Keratinocyte (primary cell): ENCODE data around the gene PCSK6. TPM values are rescaled to one million over a fixed set of nuclear protein-coding genes. Genes with fewer than 3 reads are reported as not detected.

Experiments used
- DNase-seq: peaks from one replicate; pipeline ENCODE4 v3.0.0-alpha.2; 2011; ENCODE audit warnings: low read depth, missing footprints, low spot score
- FAIRE-seq: peaks from 2 replicates; lab custom pipeline; 2011; peaks lifted over from hg19 to GRCh38; lab: Jason Lieb, UNC
- H2AFZ ChIP-seq: 2 replicates; pipeline ENCODE4 v1.6.0; 2012; ENCODE audit warnings: low read length, control low read depth, inconsistent platforms; ENCODE audit not compliant: control insufficient read depth
- H3K27ac ChIP-seq: 2 replicates; pipeline ENCODE4 v1.5.1; 2011; ENCODE audit warnings: low read length; ENCODE audit not compliant: control insufficient read depth, insufficient read depth
- H3K27me3 ChIP-seq: 3 replicates; pipeline ENCODE4 v1.6.0; 2011; ENCODE audit warnings: low read length; ENCODE audit not compliant: control insufficient read depth, insufficient read depth; ENCODE audit errors: extremely low read depth
- H3K36me3 ChIP-seq, 2 experiments: 2 replicates in 1 of 2; 3 replicates in 1 of 2; pipeline ENCODE4 v1.5.1; 2011; ENCODE audit warnings: low read length in 2 of 2, mild to moderate bottlenecking in 1 of 2; ENCODE audit not compliant: control insufficient read depth in 2 of 2, insufficient read depth in 2 of 2; ENCODE audit errors: extremely low read depth in 1 of 2
- H3K4me1 ChIP-seq: 3 replicates; pipeline ENCODE4 v1.5.1; 2011; ENCODE audit warnings: low read length; ENCODE audit not compliant: control insufficient read depth, insufficient read depth; ENCODE audit errors: extremely low read depth
- H3K4me2 ChIP-seq: 3 replicates; pipeline ENCODE4 v1.6.0; 2011; ENCODE audit warnings: low read depth, low read length; ENCODE audit not compliant: control insufficient read depth, insufficient read depth; ENCODE audit errors: extremely low read depth
- H3K4me3 ChIP-seq, 3 experiments: fragments of 200-600 bp in 1 of 3; sonication (generic) in 1 of 3; 2 replicates in 2 of 3; 3 replicates in 1 of 3; pipeline ENCODE4 v1.5.1; 2011 to 2016; ENCODE audit warnings: low read length in 3 of 3, mild to moderate bottlenecking in 3 of 3, control low read depth in 2 of 3, inconsistent platforms in 1 of 3, low read depth in 1 of 3, mixed read lengths in 1 of 3, mixed run types in 1 of 3, moderate library complexity in 1 of 3; ENCODE audit not compliant: control insufficient read depth in 2 of 3, insufficient read depth in 2 of 3; ENCODE audit errors: extremely low read depth in 1 of 3
- H3K79me2 ChIP-seq: 2 replicates; pipeline ENCODE4 v1.6.0; 2012; ENCODE audit warnings: low read length; ENCODE audit not compliant: control insufficient read depth, insufficient read depth
- H3K9ac ChIP-seq: 3 replicates; pipeline ENCODE4 v1.6.0; 2011; ENCODE audit warnings: low read length; ENCODE audit not compliant: control insufficient read depth, insufficient read depth; ENCODE audit errors: extremely low read depth
- H3K9me1 ChIP-seq: 3 replicates; pipeline ENCODE4 v1.6.0; 2011; ENCODE audit warnings: low read length; ENCODE audit not compliant: control insufficient read depth, insufficient read depth; ENCODE audit errors: extremely low read depth
- H3K9me3 ChIP-seq: 2 replicates; pipeline ENCODE4 v1.5.1; 2012; ENCODE audit warnings: low read depth, low read length; ENCODE audit not compliant: control insufficient read depth
- H4K20me1 ChIP-seq: 3 replicates; pipeline ENCODE4 v1.6.0; 2011; ENCODE audit warnings: low read length; ENCODE audit not compliant: control insufficient read depth, insufficient read depth; ENCODE audit errors: extremely low read depth
- EZH2 ChIP-seq: IDR thresholded peaks from one replicate; pipeline ENCODE4 v1.6.1; 2012; ENCODE audit warnings: inconsistent platforms, mild to moderate bottlenecking, low read length, moderate library complexity
- dilution Hi-C: fragments of 300-500 bp; cut with MboI; formaldehyde crosslinking; loops from one replicate; pipeline ENCODE4 v1.7.0; 2020; ENCODE audit warnings: low sequenced_read_pairs; ENCODE audit not compliant: extremely low pct_ligation_motif_present
- polyA plus RNA-seq, 5 experiments: library from polyadenylated mRNA; depleted of rRNA in 3 of 5; stranded (reverse) in 3 of 5; stranded (forward) in 1 of 5; unstranded in 1 of 5; fragments of >200 nt; gene quantifications; 1 replicate in 1 of 5; 2 replicates in 3 of 5; 3 replicates in 1 of 5; pipeline versions ENCODE4 v1.2.1 to v1.2.3, GENCODE V29; 2011 to 2012; ENCODE audit warnings: missing spikeins in 2 of 5, low read depth in 1 of 5, low replicate concordance in 1 of 5
- TF ChIP-seq, protein P1 (sequence below), 3 experiments: IDR thresholded peaks in 1 of 3; conservative IDR thresholded peaks in 1 of 3; optimal IDR thresholded peaks in 1 of 3; 2 replicates in 2 of 3; 3 replicates in 1 of 3; pipeline versions ENCODE3 to v1.5.1; 2011; ENCODE audit warnings: low read length in 3 of 3, mild to moderate bottlenecking in 3 of 3, moderate library complexity in 2 of 3, control low read depth in 1 of 3, inconsistent platforms in 1 of 3; ENCODE audit not compliant: insufficient read depth in 2 of 3; ENCODE audit errors: extremely low read depth in 1 of 3

PCSK6 gene
- polyA plus RNA-seq, 1 donor (not counting 4 experiments of a cell fraction or from before 2014, with no cell fraction given), result 3.1 TPM

DNA sequence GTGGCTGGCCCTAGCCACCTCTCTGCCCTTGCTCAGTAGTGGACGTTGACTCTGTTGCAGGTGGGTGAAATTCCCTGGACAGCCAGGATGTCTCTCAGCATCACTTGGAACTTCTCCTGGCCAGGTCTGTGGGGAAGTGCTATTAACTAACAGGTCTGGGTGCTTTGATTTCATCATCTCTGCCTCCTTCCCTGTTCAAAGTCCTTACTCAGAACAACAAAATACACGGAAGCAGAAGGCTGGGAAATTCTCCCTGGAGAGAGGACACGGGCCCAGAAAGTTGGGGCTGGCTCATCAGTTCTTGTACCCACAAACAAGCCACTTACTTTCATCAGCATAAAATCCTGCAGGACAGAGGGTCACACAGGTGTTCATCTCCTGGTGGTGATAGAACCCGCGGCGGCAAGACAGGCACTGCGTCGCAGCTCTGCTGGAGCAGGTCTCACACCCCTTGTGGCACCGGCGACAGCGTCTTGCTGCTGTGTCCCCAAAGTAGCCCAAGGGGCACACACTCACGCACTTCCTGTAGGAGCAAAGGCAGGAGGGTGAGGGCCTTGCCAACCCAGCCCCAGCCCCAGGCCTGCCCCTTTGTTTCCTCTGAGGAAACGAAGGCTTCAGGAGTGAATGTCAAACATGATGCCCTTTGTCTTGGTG lies 164.9 kb downstream of the PCSK6 start:
- no peak for FAIRE-seq
- no peak for DNase-seq
- no peak overlapping the region for H3K4me2 ChIP-seq
- H3K79me2 ChIP-seq, result no peaks in the 10 kb centered on the region
- no peaks in the 10 kb centered on the region for H4K20me1 ChIP-seq
- no peaks in the 10 kb centered on the region for H3K9me1 ChIP-seq
- H3K27me3 ChIP-seq, result no peaks in the 10 kb centered on the region
- H3K27ac ChIP-seq, result no peak overlapping the region
- H2AFZ ChIP-seq, result no peak overlapping the region
- no peaks in the 10 kb centered on the region for H3K4me1 ChIP-seq
- H3K9ac ChIP-seq, result no peak overlapping the region
- TF ChIP-seq, protein P1, sequence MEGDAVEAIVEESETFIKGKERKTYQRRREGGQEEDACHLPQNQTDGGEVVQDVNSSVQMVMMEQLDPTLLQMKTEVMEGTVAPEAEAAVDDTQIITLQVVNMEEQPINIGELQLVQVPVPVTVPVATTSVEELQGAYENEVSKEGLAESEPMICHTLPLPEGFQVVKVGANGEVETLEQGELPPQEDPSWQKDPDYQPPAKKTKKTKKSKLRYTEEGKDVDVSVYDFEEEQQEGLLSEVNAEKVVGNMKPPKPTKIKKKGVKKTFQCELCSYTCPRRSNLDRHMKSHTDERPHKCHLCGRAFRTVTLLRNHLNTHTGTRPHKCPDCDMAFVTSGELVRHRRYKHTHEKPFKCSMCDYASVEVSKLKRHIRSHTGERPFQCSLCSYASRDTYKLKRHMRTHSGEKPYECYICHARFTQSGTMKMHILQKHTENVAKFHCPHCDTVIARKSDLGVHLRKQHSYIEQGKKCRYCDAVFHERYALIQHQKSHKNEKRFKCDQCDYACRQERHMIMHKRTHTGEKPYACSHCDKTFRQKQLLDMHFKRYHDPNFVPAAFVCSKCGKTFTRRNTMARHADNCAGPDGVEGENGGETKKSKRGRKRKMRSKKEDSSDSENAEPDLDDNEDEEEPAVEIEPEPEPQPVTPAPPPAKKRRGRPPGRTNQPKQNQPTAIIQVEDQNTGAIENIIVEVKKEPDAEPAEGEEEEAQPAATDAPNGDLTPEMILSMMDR (optimal IDR thresholded peaks at IDR 0.05 in 1 of 3, IDR thresholded peaks at IDR 0.05 in 1 of 3, conservative IDR thresholded peaks at IDR 0.05 in 1 of 3; ENCODE audit: extremely low read depth in 1 of 3, insufficient read depth in 2 of 3, low read length in 3 of 3), result no peak
- no peak for TF ChIP-seq EZH2
- H3K36me3 ChIP-seq, result peaks cover 0 to 3% of the 10 kb centered on the region in 2 experiments
- no peak overlapping the region for H3K4me3 ChIP-seq
- H3K9me3 ChIP-seq, result no peaks in the 10 kb centered on the region
- dilution Hi-C loops, result no loop called here

DNA sequence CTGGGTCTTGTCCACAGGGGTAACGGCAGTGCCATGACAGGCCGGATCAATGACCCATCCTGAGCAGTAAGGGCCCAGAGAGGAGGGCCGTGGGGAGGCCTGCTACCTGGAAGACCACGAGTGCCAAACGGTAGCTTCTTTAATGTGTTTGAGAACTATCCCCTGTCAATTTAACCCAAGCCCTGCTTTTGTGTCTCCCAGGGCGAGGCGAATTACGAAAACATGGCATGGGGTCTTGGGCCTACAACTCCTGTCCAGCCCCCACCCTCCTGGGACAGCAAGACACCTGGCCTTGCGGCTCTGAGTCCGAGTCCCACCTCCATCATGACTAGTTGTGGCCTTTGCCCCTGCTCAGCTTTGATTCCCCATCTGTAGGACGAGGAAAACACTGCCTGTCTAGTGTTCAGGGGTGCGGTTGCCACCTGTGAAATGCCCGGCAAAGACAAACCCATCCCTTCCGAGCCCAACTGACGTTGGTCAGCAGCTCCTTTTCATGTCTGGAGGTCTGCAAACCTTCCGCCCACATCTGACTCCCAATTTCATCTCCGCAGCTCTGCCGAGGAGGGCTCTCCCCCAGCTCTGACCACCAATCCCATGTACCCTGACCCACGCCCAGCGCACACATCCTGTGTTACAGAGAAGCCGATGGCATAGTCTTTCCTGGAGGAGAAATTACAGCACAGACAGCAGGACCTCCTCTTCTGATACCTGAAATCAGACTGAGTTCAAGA lies 165.5 kb downstream of the PCSK6 start:
- H3K36me3 ChIP-seq, result peaks cover 0 to 3% of the 10 kb centered on the region in 2 experiments
- H3K79me2 ChIP-seq, result no peaks in the 10 kb centered on the region
- H2AFZ ChIP-seq, result no peak overlapping the region
- DNase-seq (no peak), FAIRE-seq (no peak)
- no peaks in the 10 kb centered on the region for H3K9me3 ChIP-seq
- H3K4me1 ChIP-seq, result peaks cover 2% of the 10 kb centered on the region
- H3K9ac ChIP-seq, result no peak overlapping the region
- no peaks in the 10 kb centered on the region for H3K9me1 ChIP-seq
- dilution Hi-C loops, result no loop called here
- TF ChIP-seq, protein P1 (optimal IDR thresholded peaks at IDR 0.05 in 1 of 3, IDR thresholded peaks at IDR 0.05 in 1 of 3, conservative IDR thresholded peaks at IDR 0.05 in 1 of 3; ENCODE audit: extremely low read depth in 1 of 3, insufficient read depth in 2 of 3, low read length in 3 of 3), result no peak
- TF ChIP-seq EZH2, result no peak
- no peaks in the 10 kb centered on the region for H4K20me1 ChIP-seq
- H3K4me2 ChIP-seq, result no peak overlapping the region
- no peak overlapping the region for H3K27ac ChIP-seq
- H3K27me3 ChIP-seq, result no peaks in the 10 kb centered on the region
- no peak overlapping the region for H3K4me3 ChIP-seq
